ENCODE results near the gene CD160.
A peak's percentile ranks its signal among the peaks of the same experiment; 100 is the strongest.
"Not testable (repeated sequence)": the region's sequence is repeated elsewhere in the genome, so short reads cannot be mapped to it uniquely, and the experiment has no call there.

CD160 gene

GRCh38 chr1:145760395-145760949 lies 41.2 kb downstream of the CD160 start:
- DNase-seq, result not testable (repeated sequence)

GRCh38 chr1:145761498-145761897 lies 42.2 kb downstream of the CD160 start:
- not testable (repeated sequence) for DNase-seq

DNA sequence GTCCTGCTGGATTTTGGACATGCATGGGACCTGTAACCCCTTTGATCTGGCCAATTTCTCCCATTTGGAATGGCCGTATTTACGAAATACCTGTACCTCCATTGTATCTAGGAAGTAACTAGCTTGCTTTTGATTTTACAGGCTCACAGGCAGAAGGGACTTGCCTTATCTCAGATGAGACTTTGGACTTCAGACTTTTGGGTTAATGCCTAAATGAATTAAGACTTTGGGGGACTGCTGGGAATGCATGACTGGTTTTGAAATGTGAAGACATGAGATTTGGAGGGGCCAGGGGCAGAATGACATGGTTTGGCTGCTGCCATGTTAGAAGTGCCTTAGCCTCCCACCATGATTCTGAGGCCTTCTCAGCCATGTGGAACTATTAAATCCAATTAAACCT lies 42.7 kb downstream of the CD160 start:
- not testable (repeated sequence) for DNase-seq

DNA sequence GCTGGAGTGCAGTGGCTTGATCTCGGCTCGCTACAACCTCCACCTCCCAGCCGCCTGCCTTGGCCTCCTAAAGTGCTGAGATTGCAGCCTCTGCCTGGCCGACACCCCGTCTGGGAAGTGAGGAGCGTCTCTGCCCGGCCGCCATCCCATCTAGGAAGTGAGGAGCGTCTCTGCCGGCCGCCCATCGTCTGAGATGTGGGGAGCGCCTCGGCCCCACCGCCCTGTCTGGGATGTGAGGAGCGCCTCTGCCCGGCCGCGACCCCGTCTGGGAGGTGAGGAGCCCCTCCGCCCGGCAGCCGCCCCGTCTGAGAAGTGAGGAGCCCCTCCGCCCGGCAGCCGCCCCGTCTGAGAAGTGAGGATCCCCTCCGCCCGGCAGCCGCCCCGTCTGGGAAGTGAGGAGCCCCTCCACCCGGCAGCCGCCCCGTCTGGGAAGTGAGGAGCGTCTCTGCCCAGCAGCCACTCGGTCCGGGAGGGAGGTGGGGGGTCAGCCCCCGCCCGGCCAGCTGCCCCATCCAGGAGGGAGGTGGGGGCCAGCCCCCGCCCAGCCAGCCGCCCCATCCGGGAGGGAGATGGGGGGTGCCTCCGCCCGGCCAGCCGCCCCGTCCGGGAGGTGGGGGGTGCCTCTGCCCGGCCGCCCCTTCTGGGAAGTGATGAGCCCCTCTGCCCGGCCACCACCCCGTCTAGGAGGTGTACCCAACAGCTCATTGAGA lies 45.1 kb downstream of the CD160 start:
- DNase-seq, result not testable (repeated sequence)

DNA sequence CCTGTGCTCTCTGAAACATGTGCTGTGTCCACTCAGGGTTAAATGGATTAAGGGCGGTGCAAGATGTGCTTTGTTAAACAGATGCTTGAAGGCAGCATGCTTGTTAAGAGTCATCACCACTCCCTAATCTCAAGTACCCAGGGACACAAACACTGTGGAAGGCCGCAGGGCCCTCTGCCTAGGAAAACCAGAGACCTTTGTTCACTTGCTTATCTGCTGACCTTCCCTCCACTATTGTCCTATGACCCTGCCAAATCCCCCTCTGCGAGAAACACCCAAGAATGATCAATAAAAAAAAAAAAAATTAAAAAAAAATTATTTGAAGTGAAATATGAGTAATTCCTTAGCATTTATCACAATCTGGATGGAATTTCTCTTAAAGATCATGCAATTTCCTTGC lies 45.8 kb downstream of the CD160 start:
- not testable (repeated sequence) for DNase-seq

GRCh38 chr1:145765585-145766360 lies 46.5 kb downstream of the CD160 start:
- DNase-seq, result not testable (repeated sequence)

DNA sequence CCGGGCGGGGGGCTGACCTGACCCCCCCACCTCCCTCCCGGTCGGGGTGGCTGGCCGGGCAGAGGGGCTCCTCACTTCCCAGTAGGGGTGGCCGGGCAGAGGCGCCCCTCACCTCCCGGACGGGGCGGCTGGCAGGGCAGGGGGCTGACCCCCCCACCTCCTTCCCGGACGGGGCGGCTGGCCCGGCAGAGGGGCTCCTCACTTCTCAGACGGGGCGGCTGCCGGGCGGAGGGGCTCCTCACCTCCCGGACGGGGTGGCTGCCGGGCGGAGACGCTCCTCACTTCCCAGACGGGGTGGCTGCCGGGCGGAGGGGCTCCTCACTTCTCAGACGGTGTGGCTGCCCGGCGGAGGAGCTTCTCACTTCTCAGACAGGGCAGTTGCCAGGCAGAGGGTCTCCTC lies 47.6 kb downstream of the CD160 start:
- not testable (repeated sequence) for DNase-seq

- not testable (repeated sequence) for DNase-seq
Measured at GRCh38 chr1:145768004-145768403, 48.7 kb downstream of the CD160 start.

GRCh38 chr1:145771056-145771455 lies 51.8 kb downstream of the CD160 start:
- no peak for DNase-seq

DNA sequence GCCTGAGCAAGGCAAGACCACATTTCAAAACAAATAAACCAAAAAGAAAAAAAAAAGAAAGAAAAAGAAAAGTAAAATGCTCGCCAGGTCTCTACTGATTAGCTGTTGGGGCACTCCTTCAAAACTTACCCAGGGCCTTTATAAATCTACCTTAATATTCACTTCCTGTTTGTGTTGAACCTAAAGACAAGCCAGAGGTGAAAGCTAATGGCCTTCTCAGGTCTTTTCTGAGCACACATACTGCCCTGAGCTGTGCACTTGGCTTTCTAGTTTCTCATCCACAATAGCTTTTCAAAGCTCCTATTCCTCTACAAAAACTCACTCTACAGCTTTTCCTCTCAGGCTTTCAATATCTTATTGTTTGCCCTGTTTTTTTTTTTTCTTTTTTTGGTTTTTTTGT lies 54.1 kb downstream of the CD160 start:
- DNase-seq, result no peak

- no peak for DNase-seq
Measured at GRCh38 chr1:145777357-145778145, 58.3 kb downstream of the CD160 start.

DNA sequence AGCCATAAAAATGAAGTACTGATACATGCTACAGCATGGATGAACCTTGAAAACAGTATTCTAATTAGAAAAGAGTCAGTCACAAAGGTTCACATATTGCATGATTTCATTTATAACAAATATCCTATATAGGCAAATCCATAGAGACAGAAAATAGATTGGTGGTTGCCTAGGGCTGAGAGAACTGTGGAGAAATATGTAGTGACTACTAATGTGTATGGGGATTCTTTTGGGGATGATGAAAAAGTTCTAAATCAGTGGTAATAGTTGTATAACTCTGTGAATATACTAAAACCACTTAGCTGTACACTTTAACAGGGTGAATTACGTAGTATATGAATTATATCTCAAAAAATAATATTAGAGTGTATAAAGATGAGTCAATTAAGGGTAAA lies 58.8 kb downstream of the CD160 start:
- no peak for DNase-seq

GRCh38 chr1:145782272-145783099 lies 63.2 kb downstream of the CD160 start:
- peak; percentile 30 to 78 for DNase-seq

DNA sequence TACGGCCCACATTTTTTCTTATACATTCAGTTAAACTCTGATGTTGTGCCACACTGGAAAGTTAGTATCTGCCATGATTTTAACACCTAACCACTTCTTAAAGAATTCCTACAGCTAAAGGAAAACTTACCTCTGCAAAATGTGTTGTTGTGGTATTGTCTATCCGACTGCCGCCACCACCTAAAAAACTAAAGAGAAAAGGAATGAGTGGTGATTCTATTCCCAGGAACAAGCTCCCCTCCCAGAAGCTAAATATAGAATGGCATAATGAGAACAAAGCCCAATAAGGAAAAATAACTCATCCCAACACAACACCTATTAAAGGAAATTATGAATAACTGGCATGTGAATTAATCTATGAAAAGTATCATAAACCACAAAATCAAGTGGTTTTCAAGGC lies 65.1 kb downstream of the CD160 start:
- DNase-seq, result no peak

- no peak for DNase-seq
Measured at GRCh38 chr1:145785547-145785946, 66.2 kb downstream of the CD160 start.

DNA sequence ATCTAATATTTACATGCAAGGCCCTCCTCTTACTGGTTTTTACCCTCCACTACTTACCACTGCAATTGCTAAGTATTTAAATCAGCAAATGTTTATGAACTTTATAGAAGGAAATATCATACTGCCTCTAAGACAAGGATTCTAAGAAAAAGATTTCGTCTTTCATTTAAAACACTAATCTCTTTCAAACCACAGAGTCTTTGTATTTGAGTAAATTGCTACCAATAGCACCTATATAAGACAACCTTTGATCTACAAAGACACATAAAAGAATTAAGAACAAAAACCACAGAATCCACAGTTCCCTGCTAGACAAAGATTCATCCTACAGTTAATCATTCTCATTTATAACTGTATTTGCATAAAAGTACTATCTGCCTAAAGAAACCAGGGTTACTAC lies 67.0 kb downstream of the CD160 start:
- no peak for DNase-seq

DNA sequence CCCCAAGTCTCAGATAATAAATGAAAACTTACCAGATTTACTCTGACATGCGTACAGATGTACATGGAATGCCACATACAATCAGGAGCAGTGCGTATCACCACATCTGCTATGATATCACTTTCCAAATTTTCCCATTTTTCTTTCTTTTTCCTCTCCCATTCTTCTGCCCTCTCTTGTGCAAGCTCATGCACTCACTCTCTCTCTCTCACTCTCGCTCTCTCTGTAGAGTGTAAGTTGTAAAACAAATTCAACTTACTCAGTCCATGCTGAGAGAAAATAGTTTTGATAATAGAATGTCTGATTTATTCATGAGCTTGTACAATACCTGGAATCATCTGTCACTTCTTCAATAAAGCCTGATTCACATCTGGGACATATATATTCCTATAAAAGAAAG lies 69.3 kb downstream of the CD160 start:
- DNase-seq, result no peak

Measured in SW 1271 (cell line).